ENCODE data around the gene CCM2.

- peak; percentile 28 for TF ChIP-seq SMC3 (conservative IDR thresholded peaks at IDR 0.05; ENCODE audit: poor library complexity)
- TF ChIP-seq CTCF (IDR thresholded peaks at IDR 0.05; ENCODE audit: poor library complexity, severe bottlenecking), result no peak
- no peak for TF ChIP-seq MXI1 (conservative IDR thresholded peaks at IDR 0.05; ENCODE audit: poor library complexity, severe bottlenecking)
- no peak for TF ChIP-seq REST (IDR thresholded peaks at IDR 0.05; ENCODE audit: borderline replicate concordance)
- TF ChIP-seq EZH2 (IDR thresholded peaks at IDR 0.05; ENCODE audit: borderline replicate concordance, insufficient read depth, low read length, poor library complexity, severe bottlenecking), result no peak
- no peak for TF ChIP-seq TAF1 (IDR thresholded peaks at IDR 0.05; ENCODE audit: low read depth)
- TF ChIP-seq EP300 (conservative IDR thresholded peaks at IDR 0.05; ENCODE audit: poor library complexity, severe bottlenecking), result no peak
- TF ChIP-seq RAD21 (conservative IDR thresholded peaks at IDR 0.05), result no peak
- TF ChIP-seq POLR2AphosphoS5 (IDR thresholded peaks at IDR 0.05), result no peak
These were observed 78.2 kb downstream of the CCM2 start for GRCh38 chr7:45078125-45078681.
